Stimulated activated effector memory CD8-positive, alpha-beta T cell treated with anti-CD3 and anti-CD28 coated beads, Interleukin-12 subunit alpha, Interleukin-12 subunit beta, amount 100 ng/mL, for 72 hours (primary cell): ENCODE measurements around the gene HSD11B1.

Source experiments
- ATAC-seq: fragments of 150-1000 bp; cut with Tn5 transposase; 2 replicates; pipeline ENCODE4 v1.10.0; 2021
- DNase-seq, 2 donors: peaks; one replicate each; pipeline ENCODE4 v3.0.0; 2021 to 2022; ENCODE audit warnings: low spot score in 2 of 2
- H3K27ac Mint-ChIP-seq: one replicate; pipeline ENCODE4 v1.8.0; 2022; ENCODE audit warnings: mild to moderate bottlenecking, mixed read lengths
- H3K36me3 Mint-ChIP-seq: one replicate; pipeline ENCODE4 v1.8.0; 2022; ENCODE audit warnings: mild to moderate bottlenecking, mixed read lengths
- H3K4me1 Mint-ChIP-seq: one replicate; pipeline ENCODE4 v1.8.0; 2022; ENCODE audit warnings: mixed read lengths
- H3K4me3 Mint-ChIP-seq: one replicate; pipeline ENCODE4 v1.8.0; 2022; ENCODE audit warnings: mild to moderate bottlenecking, mixed read lengths
- H3K9me3 Mint-ChIP-seq: one replicate; pipeline ENCODE4 v1.8.0; 2022; ENCODE audit warnings: mixed read lengths

Gene HSD11B1

DNA sequence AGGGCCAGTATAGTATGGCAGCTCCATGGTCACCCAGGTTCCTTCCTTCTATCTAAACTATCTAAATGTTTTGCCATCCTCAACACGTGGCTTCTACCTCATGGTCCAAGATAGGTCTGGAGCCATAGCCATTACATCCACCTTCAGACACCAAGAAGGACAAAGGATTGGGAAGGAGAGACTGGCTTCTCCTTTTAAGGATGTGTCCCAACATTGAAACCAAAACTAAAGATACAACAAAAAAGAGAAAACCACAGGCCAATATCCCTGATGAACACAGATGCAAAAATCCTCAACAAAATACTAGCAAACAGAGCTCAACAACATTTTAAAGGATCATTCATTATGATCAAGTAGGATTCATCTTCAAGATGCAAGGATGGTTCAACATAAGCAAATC is 24.8 kb downstream of the HSD11B1 start:
- no peaks in the 10 kb centered on the region for H3K36me3 Mint-ChIP-seq
- H3K27ac Mint-ChIP-seq, result no peak overlapping the region
- ATAC-seq (no peak), DNase-seq (no peak)
- no peaks in the 10 kb centered on the region for H3K9me3 Mint-ChIP-seq
- H3K4me1 Mint-ChIP-seq, result peaks cover 24% of the 10 kb centered on the region
- H3K4me3 Mint-ChIP-seq, result no peak overlapping the region

DNA sequence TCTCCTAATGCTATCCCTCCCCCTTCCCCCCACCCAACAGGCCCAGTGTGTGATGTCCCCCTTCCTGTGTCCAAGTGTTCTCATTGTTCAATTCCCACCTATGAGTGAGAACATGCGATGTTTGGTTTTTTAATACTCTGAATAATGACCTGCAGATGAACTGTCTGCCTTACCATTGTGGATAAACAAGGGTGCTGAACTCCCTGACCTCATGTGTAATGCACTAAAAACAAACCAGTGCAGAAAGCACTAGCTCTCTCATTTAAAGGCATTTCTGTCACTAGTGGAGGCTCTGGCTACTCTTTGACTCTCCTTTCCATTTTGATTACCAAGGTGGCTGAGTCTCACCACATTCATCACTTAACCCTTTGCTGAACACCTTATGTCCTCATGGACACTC is 28.1 kb downstream of the HSD11B1 start:
- H3K9me3 Mint-ChIP-seq, result no peaks in the 10 kb centered on the region
- H3K36me3 Mint-ChIP-seq, result no peaks in the 10 kb centered on the region
- DNase-seq (no peak), ATAC-seq (no peak)
- no peak overlapping the region for H3K27ac Mint-ChIP-seq
- H3K4me1 Mint-ChIP-seq, result peaks cover 37% of the 10 kb centered on the region
- no peak overlapping the region for H3K4me3 Mint-ChIP-seq

DNA sequence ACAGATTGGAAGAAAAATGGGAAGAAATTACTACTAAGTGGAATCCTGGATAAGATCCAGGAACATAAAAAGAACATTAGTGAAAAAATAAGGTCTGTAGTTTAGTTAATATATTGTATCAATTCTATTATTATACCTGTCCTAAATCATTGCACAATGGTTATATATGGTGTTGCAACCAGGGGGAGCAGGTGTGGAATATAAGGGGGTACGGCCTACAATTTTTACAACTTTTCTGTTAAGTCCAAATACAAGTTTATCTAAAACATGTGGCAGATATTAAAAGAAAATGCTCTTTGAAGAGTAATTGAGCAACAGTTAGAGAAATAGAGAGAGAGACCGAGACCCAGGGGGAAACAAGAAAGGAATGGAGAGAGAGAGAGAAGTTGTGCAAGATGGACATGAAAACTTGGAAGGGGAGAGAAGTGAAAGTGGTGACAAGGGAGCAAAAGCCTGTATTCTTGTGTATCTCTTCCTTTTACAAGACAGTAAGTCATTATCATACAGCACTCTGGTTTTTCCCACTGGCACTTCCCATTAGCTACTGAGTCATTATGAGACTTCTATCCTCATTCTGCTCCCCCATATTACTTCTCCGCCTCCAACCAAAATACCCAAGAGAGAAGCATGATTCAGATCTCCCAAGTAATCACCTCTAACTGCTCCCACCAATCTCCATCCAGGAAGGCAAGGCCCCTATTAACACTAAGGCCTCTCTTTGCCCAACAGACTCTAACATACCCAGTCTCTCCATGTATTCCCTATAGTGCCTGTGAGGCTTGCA is 29.0 kb downstream of the HSD11B1 start:
- no peak overlapping the region for H3K4me3 Mint-ChIP-seq
- peaks cover 34% of the 10 kb centered on the region for H3K4me1 Mint-ChIP-seq
- no peaks in the 10 kb centered on the region for H3K9me3 Mint-ChIP-seq
- DNase-seq (no peak), ATAC-seq (no peak)
- H3K36me3 Mint-ChIP-seq, result no peaks in the 10 kb centered on the region
- no peak overlapping the region for H3K27ac Mint-ChIP-seq

DNA sequence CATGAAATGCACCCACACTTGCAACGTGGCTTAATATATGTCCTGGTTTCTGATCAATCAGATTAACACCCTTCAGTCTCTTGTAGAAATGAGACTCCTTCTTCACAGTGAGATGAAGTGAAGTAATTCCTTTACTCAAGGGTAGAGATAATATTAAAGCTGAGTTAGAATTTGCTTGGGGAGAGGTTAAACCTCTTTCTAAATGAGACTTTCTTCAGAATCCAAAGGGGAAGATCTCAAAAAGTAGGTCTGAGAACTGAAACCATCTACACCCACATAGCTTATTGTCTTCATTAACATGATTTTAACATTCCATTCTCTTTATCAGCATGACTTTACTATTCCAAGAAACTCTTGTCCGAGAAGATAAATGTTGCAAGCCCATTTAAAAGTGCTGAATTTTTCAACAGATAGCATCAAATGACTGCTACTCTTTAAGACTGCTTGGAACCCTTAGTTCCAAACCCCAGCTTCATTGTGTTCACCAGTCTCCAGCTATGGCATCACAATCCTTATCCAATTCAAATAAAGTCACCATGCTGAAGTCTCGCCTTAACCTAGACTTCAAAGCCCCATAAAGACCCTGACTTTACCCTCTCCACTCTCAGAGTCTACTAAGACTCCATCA is 32.0 kb downstream of the HSD11B1 start:
- no peak for DNase-seq
- peak overlapping the region; percentile 30 for H3K27ac Mint-ChIP-seq
- H3K4me3 Mint-ChIP-seq, result peak overlapping the region; percentile 21
- ATAC-seq, result peak; percentile 86
- H3K4me1 Mint-ChIP-seq, result peaks cover 37% of the 10 kb centered on the region
- H3K9me3 Mint-ChIP-seq, result no peaks in the 10 kb centered on the region
- no peaks in the 10 kb centered on the region for H3K36me3 Mint-ChIP-seq

DNA sequence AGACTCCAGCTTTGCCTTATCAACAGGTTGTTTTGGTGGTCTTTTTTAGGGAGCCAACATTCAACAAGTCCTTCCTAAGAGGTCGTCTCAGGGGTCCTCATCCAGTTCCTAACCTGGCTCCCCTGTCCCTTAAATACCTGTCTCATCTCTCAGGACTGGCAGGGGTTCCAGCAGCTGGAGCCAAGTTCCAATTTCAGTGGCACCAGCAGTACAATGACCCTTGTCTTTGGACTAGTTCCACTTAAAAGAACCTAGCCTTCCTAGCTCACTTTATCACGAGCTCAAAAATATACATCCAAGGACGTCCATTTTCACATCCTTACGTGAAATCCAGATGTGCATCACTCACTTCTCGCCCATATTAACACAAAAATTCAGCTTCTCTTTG is 32.5 kb downstream of the HSD11B1 start:
- DNase-seq, result no peak
- no peak for ATAC-seq
- no peak overlapping the region for H3K4me3 Mint-ChIP-seq
- no peaks in the 10 kb centered on the region for H3K9me3 Mint-ChIP-seq
- peaks cover 42% of the 10 kb centered on the region for H3K4me1 Mint-ChIP-seq
- peak overlapping the region; percentile 30 for H3K27ac Mint-ChIP-seq
- H3K36me3 Mint-ChIP-seq, result no peaks in the 10 kb centered on the region

DNA sequence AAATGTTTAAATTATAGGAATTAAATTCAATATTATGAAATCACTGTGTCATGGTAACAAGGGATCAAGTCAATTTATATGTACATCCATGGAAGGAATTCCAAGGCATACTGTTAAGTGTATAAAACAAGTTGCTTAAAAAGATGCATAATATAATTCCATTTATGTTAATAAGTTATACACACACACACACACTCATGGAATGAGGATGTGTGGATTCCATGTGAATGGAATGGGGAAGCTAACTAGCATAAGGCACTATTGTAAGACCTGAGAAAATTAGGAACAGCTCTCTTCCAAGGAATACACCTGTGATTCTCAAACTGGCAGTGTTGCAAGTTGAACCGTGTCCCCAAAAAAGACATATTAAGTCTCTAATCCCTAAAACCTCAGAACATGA is 33.6 kb downstream of the HSD11B1 start:
- ATAC-seq (no peak), DNase-seq (no peak)
- Mint-ChIP-seq H3K4me3 (no peak overlapping the region), H3K4me1 (peaks cover 46% of the 10 kb centered on the region), H3K36me3 (no peaks in the 10 kb centered on the region), H3K9me3 (no peaks in the 10 kb centered on the region), H3K27ac (no peak overlapping the region)

DNA sequence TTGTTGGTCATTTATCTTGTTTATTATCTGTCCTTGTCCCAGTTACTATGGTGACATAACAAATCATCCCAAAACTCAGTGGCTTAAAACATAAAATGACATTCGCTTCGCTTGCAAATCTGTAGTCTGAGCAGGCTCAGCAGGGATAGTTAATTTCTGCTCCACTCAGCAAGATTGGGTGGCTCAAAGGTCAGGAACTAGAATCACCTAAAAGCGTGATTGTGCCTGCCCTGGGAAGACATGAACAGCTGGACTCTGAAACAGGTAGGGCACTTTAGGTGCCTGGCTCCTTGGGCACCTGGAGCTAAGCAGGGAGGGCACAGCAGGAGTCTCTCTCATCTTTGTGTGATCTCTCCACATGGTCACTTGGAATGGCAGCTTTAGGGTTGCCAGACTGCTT is 36.5 kb downstream of the HSD11B1 start:
- Mint-ChIP-seq H3K4me1 (peaks cover 31% of the 10 kb centered on the region), H3K36me3 (no peaks in the 10 kb centered on the region), H3K27ac (no peak overlapping the region), H3K4me3 (no peak overlapping the region), H3K9me3 (no peaks in the 10 kb centered on the region)
- no peak for ATAC-seq
- no peak for DNase-seq

DNA sequence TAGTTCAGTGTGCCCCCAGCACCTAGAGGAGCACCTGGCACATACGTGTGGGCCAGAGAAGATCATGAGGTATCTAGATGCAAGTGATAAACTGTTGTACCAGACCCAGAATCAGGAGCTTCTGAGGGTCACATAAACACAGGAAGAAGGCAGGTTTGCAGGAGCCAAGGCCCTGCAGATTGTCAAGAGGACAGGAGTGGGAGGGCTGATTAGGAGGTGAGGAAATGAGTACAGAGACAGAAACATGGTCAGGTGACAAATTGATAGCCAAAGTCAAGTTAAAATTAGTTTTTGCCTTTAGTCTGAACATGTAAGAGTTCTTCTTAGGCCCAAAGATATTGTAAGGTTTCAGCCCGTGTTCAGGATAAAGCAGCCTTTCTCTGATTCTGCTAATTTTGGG is 37.2 kb downstream of the HSD11B1 start:
- ATAC-seq, result no peak

DNA sequence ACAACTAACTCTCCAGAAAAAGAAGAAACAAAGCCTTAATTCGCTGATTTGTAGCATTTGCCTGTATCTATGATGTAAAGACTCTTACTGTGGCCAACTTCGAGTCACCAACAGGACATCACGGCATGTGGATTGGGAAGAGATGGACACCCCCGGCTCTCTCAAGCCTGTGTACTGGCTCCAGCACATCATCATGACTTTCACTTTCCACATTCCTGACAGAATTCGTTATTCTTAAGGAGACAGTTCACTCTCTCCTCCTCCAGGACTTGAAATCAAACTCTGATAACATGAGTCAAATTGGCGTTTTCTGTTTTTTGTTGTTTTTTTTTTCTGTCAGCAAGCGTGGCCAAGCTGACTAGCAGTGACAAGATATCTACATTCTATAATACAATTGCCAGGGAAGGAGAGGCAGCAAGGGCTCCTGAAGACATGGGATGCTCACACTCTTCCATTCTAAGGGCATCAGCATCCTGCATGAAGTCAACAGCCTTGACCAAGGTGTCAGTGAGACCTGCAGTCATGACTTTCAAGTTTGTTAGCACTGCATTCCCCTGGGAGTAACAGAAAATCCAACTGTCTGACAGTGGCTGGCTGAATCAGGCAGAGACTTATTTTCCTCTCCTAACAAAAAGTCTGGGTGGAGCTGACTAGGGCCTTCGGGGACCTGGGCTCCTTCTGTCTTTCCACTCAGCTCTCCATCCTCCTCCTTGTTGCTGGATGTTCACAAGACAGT is 37.9 kb downstream of the HSD11B1 start:
- no peak for ATAC-seq
- Mint-ChIP-seq H3K4me3 (no peak overlapping the region), H3K36me3 (no peaks in the 10 kb centered on the region), H3K4me1 (peaks cover 22% of the 10 kb centered on the region), H3K27ac (peak overlapping the region; percentile 23), H3K9me3 (no peaks in the 10 kb centered on the region)
- no peak for DNase-seq

More for the DNA sequence above, 37.2 kb downstream of the HSD11B1 start:
- H3K27ac Mint-ChIP-seq, result no peak overlapping the region
- peaks cover 25% of the 10 kb centered on the region for H3K4me1 Mint-ChIP-seq
- DNase-seq, result no peak
- H3K9me3 Mint-ChIP-seq, result no peaks in the 10 kb centered on the region
- H3K36me3 Mint-ChIP-seq, result no peaks in the 10 kb centered on the region
- H3K4me3 Mint-ChIP-seq, result no peak overlapping the region

DNA sequence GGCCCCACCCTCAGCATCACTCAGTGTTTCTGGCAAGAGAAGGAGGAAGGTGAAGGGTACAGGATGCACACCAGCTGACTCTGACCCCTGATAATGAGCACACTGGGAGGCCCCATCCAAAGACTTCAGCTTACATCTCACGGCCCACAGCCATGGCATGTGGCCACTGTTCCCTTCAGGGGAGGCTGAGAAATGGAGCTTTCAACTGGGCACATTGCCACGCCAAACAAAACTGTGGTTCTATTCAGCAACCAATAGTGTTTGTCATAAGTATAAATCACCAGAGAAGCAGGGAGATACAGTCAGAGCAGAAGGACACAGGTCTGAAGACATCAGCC is 38.5 kb downstream of the HSD11B1 start:
- no peak for ATAC-seq
- DNase-seq, result no peak
- peak overlapping the region; percentile 23 for H3K27ac Mint-ChIP-seq
- no peaks in the 10 kb centered on the region for H3K36me3 Mint-ChIP-seq
- no peaks in the 10 kb centered on the region for H3K9me3 Mint-ChIP-seq
- H3K4me1 Mint-ChIP-seq, result peaks cover 28% of the 10 kb centered on the region
- H3K4me3 Mint-ChIP-seq, result no peak overlapping the region

DNA sequence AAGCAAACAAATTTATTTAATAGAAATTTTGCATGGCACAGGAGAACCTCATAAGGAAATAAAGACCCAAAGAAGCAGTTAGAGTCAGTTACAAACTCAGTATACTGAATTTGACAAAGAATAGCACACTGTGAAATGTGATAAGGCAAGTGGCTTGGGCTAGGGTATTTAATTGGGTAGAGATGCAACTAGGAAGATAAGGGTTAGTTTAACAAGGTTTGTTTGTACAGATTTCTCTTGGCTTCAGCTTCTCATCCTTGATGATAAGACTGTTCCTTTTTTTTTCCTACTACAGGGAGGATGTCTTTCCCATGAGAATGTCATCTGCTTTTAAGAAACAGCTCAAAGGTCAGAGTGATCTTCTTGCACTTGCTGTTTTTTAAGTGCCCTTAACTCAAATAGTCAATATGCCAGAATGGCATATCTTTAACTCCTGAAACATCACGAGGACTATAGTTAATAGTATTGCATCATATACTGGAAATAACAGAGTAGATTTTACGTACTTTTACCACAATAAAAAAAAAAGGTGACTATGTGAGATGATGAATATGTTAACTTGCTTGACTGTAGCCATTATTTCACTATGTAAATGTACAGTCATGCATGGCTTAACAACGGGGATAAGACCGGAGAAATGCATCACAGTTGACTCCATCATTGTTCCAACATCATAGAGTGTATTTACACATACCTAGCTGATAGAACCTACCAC is 42.0 kb downstream of the HSD11B1 start:
- Mint-ChIP-seq H3K36me3 (peaks cover 6% of the 10 kb centered on the region), H3K4me1 (peaks cover 54% of the 10 kb centered on the region), H3K9me3 (no peaks in the 10 kb centered on the region), H3K4me3 (no peak overlapping the region), H3K27ac (peak overlapping the region; percentile 35)
- DNase-seq (no peak), ATAC-seq (no peak)

DNA sequence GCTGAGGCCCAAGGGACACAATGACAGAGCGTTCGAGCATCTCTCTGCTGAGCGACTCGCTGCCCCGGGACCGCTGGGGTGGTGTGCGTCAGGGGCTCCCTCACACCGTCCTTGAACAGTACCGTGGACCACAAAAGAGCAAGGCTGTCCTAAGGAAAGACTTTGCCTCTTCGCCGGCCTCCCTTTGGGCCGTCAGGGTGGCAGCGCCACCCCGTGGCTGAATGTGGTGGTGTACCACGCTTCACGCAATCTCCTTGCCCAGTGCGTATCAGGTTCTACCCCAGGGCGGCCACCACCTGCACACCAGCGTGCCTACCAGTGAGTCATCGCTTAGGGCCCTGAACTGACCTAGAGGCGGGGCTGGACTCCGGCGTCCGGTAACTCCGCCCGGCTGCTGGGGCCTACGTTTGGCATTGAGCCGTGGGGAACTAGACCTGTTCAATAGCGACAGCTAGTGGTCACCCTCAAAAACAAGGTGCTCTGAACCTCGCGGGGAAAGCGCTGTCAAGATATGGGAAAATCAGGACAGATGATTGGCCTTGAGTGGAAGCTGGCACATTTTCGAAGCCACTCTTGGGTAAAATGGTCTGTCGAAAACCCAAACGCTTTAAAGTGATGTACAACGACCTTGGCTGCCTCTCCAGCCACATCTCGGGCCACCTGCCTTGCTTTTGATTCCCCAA is 43.1 kb downstream of the HSD11B1 start:
- H3K9me3 Mint-ChIP-seq, result no peaks in the 10 kb centered on the region
- DNase-seq, result peak; percentile 96 to 97
- H3K4me3 Mint-ChIP-seq, result peak overlapping the region; percentile 46
- peaks cover 61% of the 10 kb centered on the region for H3K4me1 Mint-ChIP-seq
- H3K36me3 Mint-ChIP-seq, result peaks cover 12% of the 10 kb centered on the region
- ATAC-seq, result peak; percentile 89
- H3K27ac Mint-ChIP-seq, result peak overlapping the region; percentile 74

DNA sequence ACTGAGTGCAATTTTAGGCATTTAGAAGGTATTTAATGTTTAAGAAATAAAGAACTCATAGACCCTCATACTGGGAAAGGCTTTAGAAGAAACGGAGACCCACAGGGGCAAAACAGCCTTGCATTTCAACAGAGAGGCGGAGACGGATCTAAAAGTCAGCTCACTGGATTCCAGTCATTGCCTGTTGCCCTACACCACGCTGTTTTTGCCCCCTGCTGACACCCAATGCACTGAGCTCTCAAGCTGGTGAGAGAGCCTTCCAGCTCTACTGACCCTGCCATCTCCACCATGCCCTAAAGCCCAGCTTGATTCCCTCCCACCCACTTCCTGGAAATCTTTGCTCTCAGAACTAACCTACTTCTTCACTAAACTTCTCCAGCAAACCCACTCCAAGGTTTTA is 44.0 kb downstream of the HSD11B1 start:
- Mint-ChIP-seq H3K9me3 (no peaks in the 10 kb centered on the region), H3K4me3 (peak overlapping the region; percentile 46), H3K36me3 (peaks cover 12% of the 10 kb centered on the region), H3K27ac (peak overlapping the region; percentile 74), H3K4me1 (peaks cover 60% of the 10 kb centered on the region)
- ATAC-seq, result no peak
- no peak for DNase-seq

DNA sequence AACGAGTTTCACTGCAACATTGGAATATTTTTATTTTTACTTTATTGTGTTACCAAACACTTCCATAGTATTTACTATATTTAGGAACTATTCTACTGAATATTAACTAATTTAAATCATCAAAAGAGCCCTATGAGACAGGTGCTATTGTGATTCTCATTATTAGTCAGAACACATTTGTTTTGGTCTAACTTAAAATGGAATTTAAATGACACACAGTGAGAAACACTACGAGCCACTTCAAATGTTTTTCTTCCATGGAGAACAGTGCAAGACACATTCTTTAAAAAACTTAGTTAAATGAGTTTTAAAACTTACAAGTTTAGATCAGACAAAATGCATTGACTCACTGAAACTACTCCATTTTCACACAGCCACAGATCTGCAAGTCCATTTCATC is 44.6 kb downstream of the HSD11B1 start:
- no peak for ATAC-seq
- Mint-ChIP-seq H3K9me3 (no peaks in the 10 kb centered on the region), H3K36me3 (peaks cover 12% of the 10 kb centered on the region), H3K4me3 (peak overlapping the region; percentile 36), H3K4me1 (peaks cover 63% of the 10 kb centered on the region), H3K27ac (peak overlapping the region; percentile 94)
- no peak for DNase-seq
